GM21619 (cell line): ENCODE results near the gene PTPRN2.
"Not testable (repeated sequence)": the region's sequence is repeated elsewhere in the genome, so short reads cannot be mapped to it uniquely, and the experiment has no call there.

Experiments
- ATAC-seq: cut with Tn5 transposase; IDR thresholded peaks from one replicate; pipeline ENCODE4 v1.9.1; 2021; ENCODE audit not compliant: unreplicated experiment

Gene PTPRN2

DNA sequence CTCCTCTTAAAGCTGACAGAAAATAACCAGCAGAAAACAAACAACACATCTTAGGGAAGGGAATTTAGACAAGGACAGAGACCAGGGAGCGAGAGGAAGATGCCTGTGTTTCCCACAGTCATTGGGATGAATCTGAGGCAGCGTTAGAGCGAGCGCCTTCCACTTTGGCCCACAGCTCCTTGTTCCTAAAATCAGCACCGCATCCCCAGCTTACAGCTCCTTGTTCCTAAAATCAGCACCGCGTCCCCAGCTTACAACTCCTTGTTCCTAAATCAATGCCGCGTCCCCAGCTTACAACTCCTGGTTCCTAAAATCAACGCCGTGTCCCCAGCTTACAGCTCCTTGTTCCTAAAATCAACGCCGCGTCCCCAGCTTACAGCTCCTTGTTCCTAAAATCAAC is 593.3 kb downstream of the PTPRN2 start:
- no peak for ATAC-seq

GRCh38 chr7:157993406-157994105 is 594.1 kb downstream of the PTPRN2 start:
- no peak for ATAC-seq

DNA sequence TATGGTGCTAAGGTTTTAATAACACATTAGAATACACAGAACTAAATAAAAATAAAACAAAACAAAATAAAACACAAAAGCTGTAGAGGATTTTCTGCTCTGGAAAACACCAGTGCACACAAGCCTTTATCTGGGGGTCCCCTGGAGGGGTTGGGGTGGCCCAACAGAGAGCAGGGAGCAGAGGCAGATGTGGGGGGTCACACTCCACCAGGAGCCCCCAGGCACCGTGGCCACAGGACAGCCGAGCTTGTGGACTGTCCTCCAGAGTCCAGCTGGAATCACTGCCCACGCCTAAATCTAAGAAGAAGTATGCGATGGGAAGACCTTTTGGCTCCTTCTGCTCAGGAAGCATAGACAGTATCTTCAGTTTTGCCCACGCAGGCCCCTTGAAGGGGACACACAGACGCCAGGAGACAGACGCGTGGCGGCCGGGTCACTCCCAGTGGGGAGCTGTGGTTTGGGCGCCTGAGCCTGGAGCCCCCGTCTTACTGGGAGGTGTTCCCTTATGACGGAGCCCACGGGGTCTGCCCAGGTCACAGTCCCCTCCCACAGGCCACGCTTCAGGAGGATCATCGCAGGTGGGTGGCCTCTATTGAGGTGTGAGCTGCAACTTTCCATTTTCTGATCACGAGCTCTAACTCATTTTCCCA is 595.0 kb downstream of the PTPRN2 start:
- no peak for ATAC-seq

DNA sequence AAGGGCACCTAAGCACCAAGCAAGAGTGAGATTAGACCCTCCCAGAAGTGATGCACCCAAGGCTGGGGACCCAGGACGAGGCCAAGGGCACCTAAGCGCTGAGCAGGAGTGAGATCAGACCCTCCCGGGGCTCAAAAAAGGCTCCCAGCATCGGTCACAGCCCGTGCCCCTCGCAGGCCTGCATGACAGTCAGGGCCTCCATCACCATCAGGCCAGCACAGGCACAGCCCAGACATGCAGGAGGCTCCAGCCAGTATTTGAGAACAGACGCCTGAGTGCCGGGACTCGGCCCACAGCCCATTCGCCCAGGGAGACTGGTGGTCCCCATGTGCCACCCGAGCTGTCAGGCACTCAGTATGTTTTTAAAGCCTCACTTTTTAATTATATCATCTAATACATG is 595.9 kb downstream of the PTPRN2 start:
- no peak for ATAC-seq

DNA sequence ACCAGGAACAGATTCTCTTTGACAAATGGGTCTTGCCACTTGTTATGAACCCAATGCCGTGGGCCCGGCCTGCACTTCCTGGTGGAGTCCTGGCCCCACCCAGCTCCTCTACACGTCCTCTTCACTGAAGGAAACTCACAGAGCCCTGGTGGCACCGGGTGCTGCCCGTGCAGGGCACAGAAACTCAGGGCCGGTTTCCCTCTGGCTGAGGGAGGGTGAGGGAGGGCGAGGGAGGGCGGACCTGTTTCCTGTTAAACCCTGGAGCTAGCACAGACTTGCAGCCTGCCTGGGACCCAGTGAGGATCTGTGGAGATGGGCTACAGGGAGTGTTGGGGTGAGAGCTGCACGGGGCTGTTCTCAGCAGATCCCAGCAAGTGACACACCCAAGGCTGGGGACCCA is 596.3 kb downstream of the PTPRN2 start:
- no peak for ATAC-seq

- ATAC-seq: no peak
These were observed 596.8 kb downstream of the PTPRN2 start for GRCh38 chr7:157990881-157991250.

DNA sequence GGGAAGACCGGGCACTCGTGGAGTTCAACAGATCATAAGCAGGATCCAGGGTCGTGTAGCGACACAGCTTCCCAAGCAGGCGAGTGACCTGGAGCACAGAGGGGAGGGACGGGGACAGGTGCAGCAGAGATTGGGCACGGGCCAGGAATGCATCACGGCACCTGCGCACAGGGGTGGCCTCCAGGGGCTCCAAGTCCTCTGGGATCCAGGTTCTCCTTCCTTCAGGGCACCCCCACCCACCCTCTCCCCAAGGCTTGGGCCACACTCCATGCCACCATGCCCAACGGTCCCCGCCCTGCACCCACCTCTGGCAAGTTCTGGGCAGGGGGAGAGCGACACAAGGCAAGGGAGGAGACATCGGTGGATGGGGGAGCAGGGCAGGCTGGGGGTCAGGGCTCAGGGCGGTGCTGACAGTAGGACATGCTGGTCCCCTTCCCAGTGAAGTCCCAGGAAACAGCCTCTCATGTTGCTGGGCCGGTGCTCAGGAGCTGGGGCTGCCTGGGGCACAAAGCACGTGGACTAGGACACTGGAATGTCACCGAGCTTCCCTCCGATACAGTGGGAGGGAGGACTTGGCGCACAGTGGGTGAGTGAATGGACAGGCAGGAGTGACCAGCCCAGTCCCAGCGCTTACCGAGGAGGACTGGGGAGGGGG is 597.3 kb downstream of the PTPRN2 start:
- no peak for ATAC-seq

GRCh38 chr7:157989589-157989988 is 598.0 kb downstream of the PTPRN2 start:
- ATAC-seq: no peak

DNA sequence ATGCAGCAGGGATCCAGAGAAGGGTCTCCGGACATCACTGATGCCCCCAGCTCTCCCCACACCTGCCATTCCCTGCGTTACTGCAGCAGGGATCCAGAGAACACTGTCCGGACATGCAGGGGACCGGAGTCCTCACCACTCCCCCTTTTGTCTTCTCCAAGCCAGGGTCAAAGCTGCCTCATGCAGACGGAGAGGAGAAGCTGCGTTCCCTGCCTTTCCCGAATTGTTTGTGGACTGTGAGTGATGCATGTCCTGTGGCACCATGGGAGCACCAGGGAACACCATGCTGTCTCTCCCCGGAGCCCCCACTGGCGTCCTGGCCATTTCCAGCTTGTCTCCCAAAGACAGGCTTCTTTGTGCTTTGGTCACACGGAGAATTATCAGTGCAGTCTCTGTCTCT is 599.7 kb downstream of the PTPRN2 start:
- ATAC-seq: no peak

GRCh38 chr7:157986051-157986450 is 601.6 kb downstream of the PTPRN2 start:
- ATAC-seq: no peak

- no peak for ATAC-seq
These were observed 602.0 kb downstream of the PTPRN2 start for GRCh38 chr7:157985636-157986035.

DNA sequence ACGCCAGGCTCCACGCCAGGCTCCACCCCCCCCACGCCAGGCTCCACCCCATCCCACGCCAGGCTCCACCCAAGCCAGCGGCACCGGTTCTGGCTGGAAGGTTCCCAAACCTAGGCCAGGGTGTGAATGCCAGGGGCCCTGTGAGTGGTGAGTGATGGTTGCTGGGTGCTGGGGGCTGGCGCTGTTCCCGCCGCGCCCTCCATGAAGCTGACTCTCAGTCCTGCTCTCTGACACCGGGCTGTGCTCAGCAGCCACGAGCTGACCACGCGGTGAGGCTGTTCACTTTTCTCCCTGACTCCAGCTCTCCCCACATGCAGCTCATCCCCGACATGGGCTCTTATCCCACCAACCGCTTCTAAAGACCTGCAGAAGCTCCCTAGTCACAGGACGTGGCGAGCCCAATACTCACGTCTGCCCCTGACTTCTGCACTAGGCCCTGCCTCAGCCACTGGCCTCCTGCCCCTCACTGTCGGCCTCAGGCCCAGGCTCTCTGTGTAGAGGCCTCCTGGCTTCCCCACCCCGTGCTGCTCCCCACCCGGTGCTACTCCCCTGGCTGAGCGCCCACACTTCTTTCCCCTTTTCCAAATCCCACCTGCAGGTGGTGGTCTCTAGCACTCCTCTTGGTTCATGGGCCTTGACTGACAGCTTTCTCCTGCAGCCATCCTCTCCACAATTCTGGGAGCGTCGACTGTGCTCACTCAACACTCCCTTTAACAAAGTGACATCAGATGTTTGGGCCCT is 603.0 kb downstream of the PTPRN2 start:
- ATAC-seq: no peak

- no peak for ATAC-seq
These were observed 603.9 kb downstream of the PTPRN2 start for GRCh38 chr7:157983502-157984422.

DNA sequence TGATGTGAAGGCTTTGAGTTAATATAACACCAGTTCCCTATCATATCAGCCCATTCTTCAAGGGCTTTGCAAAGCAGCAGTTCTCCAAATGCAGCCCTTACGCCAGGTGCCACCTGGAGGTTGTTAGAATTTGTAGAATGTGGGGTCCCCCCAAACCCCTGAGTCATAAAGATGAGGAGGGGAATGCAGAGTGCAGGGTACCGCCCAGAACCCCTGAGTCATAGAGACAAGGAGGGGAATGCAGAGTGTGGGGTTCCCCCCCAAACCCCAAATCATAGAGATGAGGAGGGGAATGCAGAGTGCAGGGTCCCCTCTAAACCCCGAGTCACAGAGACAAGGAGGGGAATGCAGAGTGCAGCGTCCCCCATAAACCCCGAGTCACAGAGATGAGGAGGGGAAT is 605.8 kb downstream of the PTPRN2 start:
- no peak for ATAC-seq

- ATAC-seq: no peak
These were observed 606.8 kb downstream of the PTPRN2 start for GRCh38 chr7:157980774-157981173.

- ATAC-seq: not testable (repeated sequence)
These were observed 607.3 kb downstream of the PTPRN2 start for GRCh38 chr7:157980341-157980731.

DNA sequence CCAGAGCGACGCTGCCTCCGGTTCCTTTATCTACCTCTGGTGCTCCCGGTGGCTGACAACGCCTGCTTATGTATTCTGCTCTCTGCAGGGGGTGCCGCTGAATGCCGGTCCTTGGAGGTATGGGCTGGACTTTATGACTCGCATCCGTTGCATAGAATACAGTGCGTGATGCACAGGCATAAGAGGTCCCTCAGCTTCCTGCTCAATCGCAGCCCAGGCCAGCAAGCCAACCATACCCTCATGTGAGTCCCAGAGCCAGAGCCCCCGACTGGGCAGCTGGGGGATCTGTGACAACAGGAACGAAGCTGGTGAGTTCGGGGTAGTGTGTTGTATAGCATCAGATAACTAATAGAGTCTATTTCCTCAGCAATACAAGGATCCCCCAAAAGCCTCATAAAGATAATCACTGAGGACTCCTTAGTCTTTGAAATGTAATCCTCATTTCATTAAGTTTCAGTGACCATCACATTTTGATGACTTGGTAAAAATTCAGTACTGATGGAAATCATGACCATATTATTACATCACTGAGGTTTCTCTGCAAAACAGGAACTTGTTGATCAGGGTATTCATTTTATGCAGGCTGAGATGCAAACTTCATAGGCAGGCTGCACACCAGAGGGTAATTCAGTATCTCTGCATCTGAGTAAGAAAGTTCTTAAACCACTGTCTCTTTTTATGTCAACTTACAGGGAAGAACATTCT is 607.8 kb downstream of the PTPRN2 start:
- ATAC-seq: no peak

- ATAC-seq: no peak
These were observed 608.9 kb downstream of the PTPRN2 start for GRCh38 chr7:157978766-157979165.

- no peak for ATAC-seq
These were observed 609.7 kb downstream of the PTPRN2 start for GRCh38 chr7:157977717-157978496.
